ENCODE measurements around the gene EDIL3. TPM values are rescaled to one million over a fixed set of nuclear protein-coding genes. Genes with fewer than 3 reads are reported as not detected.

EDIL3 gene
- total and polyA plus RNA-seq, 9 of the 15 experiments (the other 6 are each of a cell fraction or from before 2014, with no cell fraction given) = 0.09 TPM; not detected in 8

- H3K4me2 ChIP-seq (ENCODE audit: insufficient read depth, low read length) = no peak overlapping the region
- CTCF ChIA-PET (ENCODE audit: low intra/inter-chr PET ratio) = no interaction called here
- no peaks in the 10 kb centered on the region for H4K20me1 ChIP-seq (replicated peaks; ENCODE audit: control insufficient read depth, insufficient read depth, low read length)
- TF ChIP-seq KDM4B (IDR thresholded peaks at IDR 0.05; ENCODE audit: borderline replicate concordance in 2 of 2, low read depth in 1 of 2) (no peak), E2F5 (CRISPR knock-in tag; IDR thresholded peaks at IDR 0.05) (no peak), POLR2AphosphoS2 (IDR thresholded peaks at IDR 0.05; ENCODE audit: low read length) (no peak), ZNF644 (tag; IDR thresholded peaks at IDR 0.05; ENCODE audit: low read depth) (no peak), MCM2 (IDR thresholded peaks at IDR 0.05; ENCODE audit: low read depth) (no peak), DDX20 (tag; IDR thresholded peaks at IDR 0.05; ENCODE audit: low read depth) (no peak)
- no peaks in the 10 kb centered on the region for H3K27me3 ChIP-seq (ENCODE audit: control insufficient read depth in 2 of 2, insufficient read depth in 2 of 2, low read length in 2 of 2)
- no peak for ATAC-seq
- no peaks in the 10 kb centered on the region for H3K9me3 ChIP-seq (replicated peaks; ENCODE audit: control insufficient read depth, insufficient read depth, low read depth, low read length)
- H3K27ac ChIP-seq (ENCODE audit: extremely low read depth, low read depth, low read length) = no peak overlapping the region
- DNase-seq (ENCODE audit: extremely low read depth in 1 of 4, low spot score in 3 of 4) = no peak
- no peaks in the 10 kb centered on the region for H3K9me1 ChIP-seq (ENCODE audit: control insufficient read depth, insufficient read depth, low read length)
- no peaks in the 10 kb centered on the region for H3K79me2 ChIP-seq (ENCODE audit: control insufficient read depth, insufficient read depth, low read length)
- no peak overlapping the region for H2AFZ ChIP-seq (ENCODE audit: low read depth, low read length)
- WGBS (ENCODE audit: insufficient coverage, low coverage, missing lambda C conversion rate) = 0% methylated on average over 2 of the region's 2 CpGs
- intact Hi-C loops (cut with micrococcal nuclease) = no loop called here
- POLR2A ChIA-PET = no interaction called here
- FAIRE-seq = no peak
- H3K4me3 ChIP-seq = no peak overlapping the region
- BruUV-seq (replicated peaks) = no TSS peak
- in situ Hi-C loops (cut with MboI) = no loop called here
- no peaks in the 10 kb centered on the region for H3K4me1 ChIP-seq (replicated peaks in 1 of 2; ENCODE audit: control insufficient read depth in 2 of 2, insufficient read depth in 2 of 2, low read length in 2 of 2)
- no peaks in the 10 kb centered on the region for H3K36me3 ChIP-seq (ENCODE audit: control insufficient read depth, insufficient read depth, low read length)
- no peak overlapping the region for H3K9ac ChIP-seq (ENCODE audit: insufficient read depth in 1 of 2, low read depth in 2 of 2, low read length in 2 of 2)
Observed at GRCh38 chr5:84273517-84273883, 111.2 kb downstream of the EDIL3 start.

Measured in K562 (cell line).